Aorta (tissue), 5 donors: ENCODE data around the gene CCDC70. TPM values are rescaled to one million over a fixed set of nuclear protein-coding genes. Genes with fewer than 3 reads are reported as not detected.

Source experiments
- ATAC-seq: fragments of 200-7000 bp; cut with Tn5 transposase; one replicate; pipeline ENCODE4 v1.9.1; 2022; ENCODE audit warnings: moderate library complexity; ENCODE audit not compliant: low FRiP score
- DNase-seq, 2 donors: peaks; one replicate each; pipeline ENCODE4 v3.0.0-alpha.2; 2020
- H3K27ac ChIP-seq, 2 donors: one replicate each; pipeline ENCODE4 v1.5.1; 2013; ENCODE audit warnings: low read length in 2 of 2, mild to moderate bottlenecking in 2 of 2, moderate library complexity in 2 of 2, control low read depth in 1 of 2, inconsistent platforms in 1 of 2, low read depth in 1 of 2
- H3K27me3 ChIP-seq, 2 donors: one replicate each; pipeline ENCODE4 v1.6.1; 2013; ENCODE audit warnings: control low read depth in 1 of 2, low read length in 1 of 2, mild to moderate bottlenecking in 1 of 2, moderate library complexity in 1 of 2; ENCODE audit not compliant: insufficient read depth in 2 of 2, control insufficient read depth in 1 of 2
- H3K36me3 ChIP-seq, 2 donors: one replicate each; pipeline ENCODE4 v1.6.1; 2013; ENCODE audit warnings: control low read depth in 1 of 2, low read length in 1 of 2, mild to moderate bottlenecking in 1 of 2; ENCODE audit not compliant: insufficient read depth in 2 of 2, control insufficient read depth in 1 of 2
- H3K4me1 ChIP-seq, 2 donors: one replicate each; pipeline ENCODE4 v1.6.1; 2013; ENCODE audit warnings: low read length in 2 of 2, control low read depth in 1 of 2, mild to moderate bottlenecking in 1 of 2, moderate library complexity in 1 of 2; ENCODE audit not compliant: insufficient read depth in 2 of 2, control insufficient read depth in 1 of 2
- H3K4me3 ChIP-seq, 2 donors: one replicate each; pipeline ENCODE4 v1.5.1; 2013; ENCODE audit warnings: low read length in 2 of 2, control low read depth in 1 of 2, mild to moderate bottlenecking in 1 of 2
- H3K9me3 ChIP-seq: one replicate; pipeline ENCODE4 v1.6.1; 2013; ENCODE audit warnings: mild to moderate bottlenecking, low read length; ENCODE audit not compliant: control insufficient read depth
- WGBS, 2 donors: extraction: QIAGEN DNeasy Blood & Tissue Kit; methylation state at CpG; one replicate each; pipeline ENCODE4 v1.1.7; 2013; 5-methylcytosine and 5-hydroxymethylcytosine counted together
- intact Hi-C, 2 donors: fragments of 100-400 bp; cut with DNase I; formaldehyde crosslinking; loops; one replicate each; pipeline versions ENCODE4 v1.14.2 to v1.15.0; 2022
- polyA plus RNA-seq, 2 donors: library from polyadenylated mRNA; stranded (reverse); fragments of 200-250 nt; gene quantifications; one replicate each; pipeline ENCODE4 v1.2.3, GENCODE V29; 2013
- total RNA-seq, 2 donors: library from RNA; stranded (reverse); fragmentation: NEBNext Ultra II Directional; extraction: Animal tissue kit (Norgen Biotek cat#: 25700); gene quantifications; one replicate each; pipeline ENCODE4 v1.2.1, GENCODE V29; 2021
- donor health status: healthy with polysubstance abuse.
- donor health status: Bipolar disorder and iron deficiency.
- donor health status: DM: no; HTN: no; CAD: no.
- donor health status: DM: no; HTN: no; CAD: no.
- donor health status: DM: yes; HTN: yes; CAD: no.

Gene CCDC70
- total and polyA plus RNA-seq, 4 donors = not detected

GRCh38 chr13:51865838-51866237 is 4.1 kb downstream of the CCDC70 start:
- no peaks in the 10 kb centered on the region for H3K27me3 ChIP-seq
- 82 to 83% methylated on average over 7 of the region's 7 CpGs for WGBS, 2 donors
- intact Hi-C loops = no loop called here
- no peaks in the 10 kb centered on the region for H3K4me1 ChIP-seq
- ATAC-seq (no peak), DNase-seq (no peak)
- H3K27ac ChIP-seq = no peak overlapping the region
- H3K4me3 ChIP-seq = no peak overlapping the region
- no peaks in the 10 kb centered on the region for H3K36me3 ChIP-seq
- H3K9me3 ChIP-seq = no peaks in the 10 kb centered on the region

GRCh38 chr13:51867062-51867461 is 5.3 kb downstream of the CCDC70 start:
- no peak for DNase-seq
- Histone ChIP-seq H3K9me3 (no peaks in the 10 kb centered on the region), H3K4me3 (no peak overlapping the region), H3K4me1 (no peaks in the 10 kb centered on the region), H3K27ac (no peak overlapping the region), H3K27me3 (no peaks in the 10 kb centered on the region), H3K36me3 (no peaks in the 10 kb centered on the region)
- WGBS, 2 donors = 94 to 98% methylated on average over 4 of the region's 4 CpGs
- intact Hi-C loops = no loop called here
- ATAC-seq = no peak

DNA sequence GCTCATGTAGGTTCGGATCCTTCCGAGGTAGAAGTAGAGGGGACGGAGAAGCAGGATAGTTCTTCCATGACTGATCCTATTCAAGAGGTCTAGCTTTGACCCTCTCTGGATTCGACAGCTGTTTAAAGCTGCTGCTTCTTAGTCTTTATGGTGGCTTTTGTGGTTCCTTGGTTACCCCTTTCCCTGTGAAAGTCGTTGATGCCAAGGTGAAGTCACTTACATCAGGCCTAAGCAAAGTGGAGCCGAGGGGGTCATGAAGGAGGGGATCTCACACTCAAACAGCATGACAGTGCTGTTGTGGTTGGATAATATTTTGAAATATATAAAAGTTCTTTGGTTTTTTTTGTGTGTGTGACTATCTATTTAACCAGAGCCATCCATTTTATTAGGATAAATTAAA is 8.1 kb downstream of the CCDC70 start:
- WGBS, 2 donors = 87% methylated on average over 6 of the region's 6 CpGs
- no peak overlapping the region for H3K27ac ChIP-seq
- DNase-seq = no peak
- no peaks in the 10 kb centered on the region for H3K36me3 ChIP-seq
- H3K4me1 ChIP-seq = no peaks in the 10 kb centered on the region
- H3K9me3 ChIP-seq = no peaks in the 10 kb centered on the region
- H3K27me3 ChIP-seq = no peaks in the 10 kb centered on the region
- intact Hi-C loops = no loop called here
- no peak overlapping the region for H3K4me3 ChIP-seq
- ATAC-seq = no peak

- ATAC-seq (no peak), DNase-seq (no peak)
- Histone ChIP-seq H3K36me3 (no peaks in the 10 kb centered on the region), H3K4me1 (no peaks in the 10 kb centered on the region), H3K27ac (no peak overlapping the region), H3K4me3 (no peak overlapping the region), H3K9me3 (no peaks in the 10 kb centered on the region), H3K27me3 (no peaks in the 10 kb centered on the region)
- intact Hi-C loops = no loop called here
- WGBS, 2 donors = 77% methylated on average over 3 of the region's 3 CpGs
These were observed 8.8 kb downstream of the CCDC70 start for GRCh38 chr13:51870616-51871015.

DNA sequence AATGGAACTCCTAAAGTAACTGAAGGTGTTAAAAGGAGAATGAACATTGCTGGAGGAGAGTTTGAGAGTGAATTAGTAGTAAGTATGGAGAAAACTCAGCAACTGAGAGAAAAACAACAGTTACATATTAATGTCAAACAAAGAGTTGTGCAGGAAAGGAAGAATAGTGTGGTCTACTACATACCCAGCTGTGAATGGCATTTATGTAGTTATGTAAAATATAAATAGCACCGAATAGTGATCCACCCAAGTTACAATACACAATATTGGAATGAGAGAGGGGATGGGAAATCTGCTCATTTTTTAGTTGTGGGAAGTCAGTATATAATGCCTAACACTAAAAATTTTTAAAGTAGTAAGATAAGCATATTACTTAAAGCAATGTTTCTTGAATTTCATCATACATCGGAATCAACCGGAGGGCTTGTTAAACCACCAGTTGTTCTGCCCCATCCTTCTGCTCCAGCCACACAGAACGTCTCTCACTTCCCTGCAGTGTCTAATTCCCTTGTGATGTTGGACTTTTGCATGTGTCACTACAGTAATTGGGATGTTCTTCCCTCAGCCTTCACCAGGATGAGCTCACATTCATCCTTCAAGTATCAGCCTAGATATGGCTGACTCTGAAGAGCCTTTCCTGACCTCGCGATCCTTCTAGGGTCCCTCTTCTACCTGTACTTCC is 11.5 kb downstream of the CCDC70 start:
- H3K27me3 ChIP-seq = no peaks in the 10 kb centered on the region
- WGBS, 2 donors = 90 to 92% methylated on average over 6 of the region's 6 CpGs

GRCh38 chr13:51873837-51874236 is 12.1 kb downstream of the CCDC70 start:
- H3K36me3 ChIP-seq = no peaks in the 10 kb centered on the region
- no peak for DNase-seq
- WGBS, 2 donors = 83 to 94% methylated on average over 1 of the region's 1 CpG

More for the DNA sequence above, 11.5 kb downstream of the CCDC70 start:
- H3K27ac ChIP-seq = no peak overlapping the region
- DNase-seq (no peak), ATAC-seq (no peak)
- intact Hi-C loops = no loop called here
- no peaks in the 10 kb centered on the region for H3K4me1 ChIP-seq
- no peaks in the 10 kb centered on the region for H3K9me3 ChIP-seq
- no peak overlapping the region for H3K4me3 ChIP-seq
- no peaks in the 10 kb centered on the region for H3K36me3 ChIP-seq

GRCh38 chr13:51874651-51875050 is 12.9 kb downstream of the CCDC70 start:
- no peak overlapping the region for H3K27ac ChIP-seq
- intact Hi-C loops = no loop called here
- WGBS, 2 donors = 85% methylated on average over 11 of the region's 11 CpGs
- H3K9me3 ChIP-seq = no peaks in the 10 kb centered on the region
- no peak overlapping the region for H3K4me3 ChIP-seq
- H3K27me3 ChIP-seq = no peaks in the 10 kb centered on the region
- H3K36me3 ChIP-seq = no peaks in the 10 kb centered on the region
- DNase-seq (no peak), ATAC-seq (no peak)
- no peaks in the 10 kb centered on the region for H3K4me1 ChIP-seq

More at GRCh38 chr13:51873837-51874236, 12.1 kb downstream of the CCDC70 start:
- Histone ChIP-seq H3K27me3 (no peaks in the 10 kb centered on the region), H3K9me3 (no peaks in the 10 kb centered on the region), H3K4me1 (no peaks in the 10 kb centered on the region), H3K27ac (no peak overlapping the region), H3K4me3 (no peak overlapping the region)
- intact Hi-C loops = no loop called here
- no peak for ATAC-seq

- WGBS, 2 donors = 77 to 86% methylated on average over 4 of the region's 4 CpGs
- Histone ChIP-seq H3K36me3 (no peaks in the 10 kb centered on the region), H3K27ac (no peak overlapping the region), H3K27me3 (no peaks in the 10 kb centered on the region), H3K4me3 (no peak overlapping the region), H3K9me3 (no peaks in the 10 kb centered on the region), H3K4me1 (no peaks in the 10 kb centered on the region)
- ATAC-seq = no peak
- no peak for DNase-seq
- intact Hi-C loops = no loop called here
These were observed 17.4 kb downstream of the CCDC70 start for GRCh38 chr13:51879133-51879532.

GRCh38 chr13:51881296-51881695 is 19.5 kb downstream of the CCDC70 start:
- Histone ChIP-seq H3K27me3 (no peaks in the 10 kb centered on the region), H3K4me1 (no peaks in the 10 kb centered on the region), H3K27ac (no peak overlapping the region), H3K4me3 (no peak overlapping the region), H3K36me3 (no peaks in the 10 kb centered on the region), H3K9me3 (no peaks in the 10 kb centered on the region)
- ATAC-seq (no peak), DNase-seq (no peak)
- WGBS, 2 donors = 92 to 97% methylated on average over 1 of the region's 1 CpG
- intact Hi-C loops = no loop called here
